Breast epithelium (tissue), 4 donors: Measurements from ENCODE around the gene MOSMO. TPM values are rescaled to one million over a fixed set of nuclear protein-coding genes. Genes with fewer than 3 reads are reported as not detected.
"Not testable (repeated sequence)": the region's sequence is repeated elsewhere in the genome, so short reads cannot be mapped to it uniquely, and the experiment has no call there.

ENCODE experiments used
- DNase-seq, 2 donors: peaks; one replicate each; pipeline ENCODE4 v3.0.0-alpha.2; 2019; ENCODE audit warnings: low spot score in 2 of 2
- H3K27ac ChIP-seq, 2 donors: fragments of 200-600 bp; sonication (generic) in 1 of 2; one replicate each; pipeline ENCODE4 v1.5.1; 2016 to 2019; ENCODE audit warnings: mild to moderate bottlenecking in 1 of 2
- H3K27me3 ChIP-seq, 2 donors: fragments of 200-600 bp; sonication (generic) in 1 of 2; one replicate each; pipeline versions ENCODE4 v1.5.1 to v1.6.0; 2017 to 2019; ENCODE audit warnings: control low read depth in 1 of 2, mild to moderate bottlenecking in 1 of 2
- H3K36me3 ChIP-seq: fragments of 200-600 bp; one replicate; pipeline ENCODE4 v1.5.1; 2019
- H3K4me1 ChIP-seq, 2 donors: fragments of 200-600 bp; sonication (generic); one replicate each; pipeline ENCODE4 v1.5.1; 2016 to 2019; ENCODE audit warnings: control low read depth in 1 of 2
- H3K4me3 ChIP-seq, 3 donors: fragments of 200-600 bp; sonication (generic); 1 replicate in 2 of 3; 2 replicates in 1 of 3; pipeline ENCODE4 v1.5.1; 2016 to 2019; ENCODE audit warnings: mild to moderate bottlenecking in 3 of 3, moderate library complexity in 2 of 3
- H3K9me3 ChIP-seq, 2 donors: fragments of 200-600 bp; sonication (generic) in 1 of 2; one replicate each; pipeline ENCODE4 v1.5.1; 2016 to 2019; ENCODE audit warnings: control low read depth in 1 of 2
- POLR2A ChIP-seq: fragments of 450-650 bp; IDR thresholded peaks from one replicate; pipeline ENCODE4 v1.6.1; 2016; ENCODE audit warnings: antibody characterized with exemption, mild to moderate bottlenecking, moderate library complexity
- POLR2AphosphoS5 ChIP-seq, 3 donors: sonication (generic); formaldehyde crosslinking; IDR thresholded peaks; one replicate each; pipeline ENCODE4 v1.6.1; 2017; ENCODE audit warnings: antibody characterized with exemption in 3 of 3
- intact Hi-C: fragments of 100-400 bp; cut with DNase I; formaldehyde crosslinking; loops from one replicate; pipeline ENCODE4 v1.15.1; 2023; ENCODE audit warnings: low total_unique reads
- total RNA-seq, 3 donors: library from RNA; depleted of rRNA; stranded (reverse); fragments of >200 nt; gene quantifications; one replicate each; pipeline ENCODE4 v1.1.0, GENCODE V29; 2016
- TF ChIP-seq, protein P1 (sequence below), 3 donors: fragments of 450-650 bp; IDR thresholded peaks; one replicate each; pipeline ENCODE4 v1.5.1; 2016 to 2017; ENCODE audit warnings: antibody characterized with exemption in 3 of 3, mild to moderate bottlenecking in 3 of 3, moderate library complexity in 3 of 3

Gene MOSMO
- total RNA-seq, 3 donors from 2014 or later = 19.7 to 31.5 (median 29.5) TPM

DNA sequence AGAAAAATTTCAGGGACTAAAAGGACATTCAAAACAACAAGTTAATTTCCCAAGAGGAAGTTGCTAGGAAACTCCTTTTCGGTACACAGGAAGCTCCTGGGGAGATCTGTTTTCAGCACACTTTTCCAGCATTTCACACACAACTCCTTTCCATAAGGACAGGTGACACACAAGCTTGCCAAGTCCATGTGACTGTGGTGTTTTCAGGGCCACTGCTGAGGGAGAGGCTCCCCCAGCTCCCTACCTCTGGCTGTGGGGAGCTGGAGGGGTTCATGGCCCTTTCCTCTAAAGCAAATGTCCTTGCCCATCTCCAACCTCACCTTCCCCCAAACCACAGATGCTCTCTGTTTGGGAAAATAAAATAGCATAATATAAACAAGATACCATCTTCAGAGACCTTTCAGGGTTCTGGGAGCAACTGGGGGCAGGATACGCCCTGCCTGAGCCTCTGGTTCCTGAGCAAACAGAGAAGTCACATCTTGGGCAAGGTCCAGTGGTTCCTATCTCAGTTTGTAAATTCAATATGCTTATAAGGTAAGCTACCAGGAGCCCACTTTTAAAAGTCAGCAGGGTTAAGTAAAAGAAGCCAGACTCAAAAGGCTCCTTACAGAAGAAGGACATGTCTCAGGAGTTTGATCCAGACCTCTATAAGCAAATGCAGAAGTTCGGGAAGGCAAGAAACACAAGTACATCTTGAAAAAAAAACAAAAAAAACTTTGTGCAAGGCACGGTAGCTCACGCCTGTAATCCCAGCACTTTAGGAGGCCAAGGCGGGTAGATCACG lies 10.0 kb upstream of the MOSMO start:
- Histone ChIP-seq H3K4me3 (no peak overlapping the region), H3K27me3 (no peaks in the 10 kb centered on the region), H3K9me3 (no peaks in the 10 kb centered on the region), H3K36me3 (no peaks in the 10 kb centered on the region), H3K4me1 (peaks cover 0 to 10% of the 10 kb centered on the region in 2 donors), H3K27ac (peak overlapping the region in 1 of 2 donors; percentile 45)
- intact Hi-C loops = loop anchor here (10.0 kb wide), 1 partner anchor 67 kb away; no protein-coding TSS in a partner anchor
- DNase-seq = no peak
- TF ChIP-seq, protein P1, sequence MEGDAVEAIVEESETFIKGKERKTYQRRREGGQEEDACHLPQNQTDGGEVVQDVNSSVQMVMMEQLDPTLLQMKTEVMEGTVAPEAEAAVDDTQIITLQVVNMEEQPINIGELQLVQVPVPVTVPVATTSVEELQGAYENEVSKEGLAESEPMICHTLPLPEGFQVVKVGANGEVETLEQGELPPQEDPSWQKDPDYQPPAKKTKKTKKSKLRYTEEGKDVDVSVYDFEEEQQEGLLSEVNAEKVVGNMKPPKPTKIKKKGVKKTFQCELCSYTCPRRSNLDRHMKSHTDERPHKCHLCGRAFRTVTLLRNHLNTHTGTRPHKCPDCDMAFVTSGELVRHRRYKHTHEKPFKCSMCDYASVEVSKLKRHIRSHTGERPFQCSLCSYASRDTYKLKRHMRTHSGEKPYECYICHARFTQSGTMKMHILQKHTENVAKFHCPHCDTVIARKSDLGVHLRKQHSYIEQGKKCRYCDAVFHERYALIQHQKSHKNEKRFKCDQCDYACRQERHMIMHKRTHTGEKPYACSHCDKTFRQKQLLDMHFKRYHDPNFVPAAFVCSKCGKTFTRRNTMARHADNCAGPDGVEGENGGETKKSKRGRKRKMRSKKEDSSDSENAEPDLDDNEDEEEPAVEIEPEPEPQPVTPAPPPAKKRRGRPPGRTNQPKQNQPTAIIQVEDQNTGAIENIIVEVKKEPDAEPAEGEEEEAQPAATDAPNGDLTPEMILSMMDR (IDR thresholded peaks at IDR 0.05) = no peak
- no peak for TF ChIP-seq POLR2A
- no peak for TF ChIP-seq POLR2AphosphoS5 (IDR thresholded peaks at IDR 0.05)

DNA sequence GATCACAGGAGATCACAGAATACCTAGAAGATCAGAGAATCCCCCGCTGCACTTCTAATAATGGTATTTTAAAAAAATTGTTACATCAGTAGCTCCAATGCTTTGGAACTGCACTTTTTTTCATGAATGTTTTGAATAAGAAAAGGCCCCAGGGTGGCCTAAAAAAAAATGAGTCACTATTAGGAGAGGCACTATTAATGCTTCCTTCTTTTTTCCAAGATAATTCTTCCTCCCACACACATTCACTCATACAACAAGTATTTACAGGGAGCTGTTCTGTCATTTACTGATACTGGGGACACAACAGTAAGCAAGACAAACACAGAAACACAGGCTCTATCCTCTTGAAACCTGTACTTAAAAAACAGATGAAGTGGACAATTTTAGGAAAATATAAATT lies 6.3 kb upstream of the MOSMO start:
- Histone ChIP-seq H3K4me3 (no peak overlapping the region), H3K27me3 (no peaks in the 10 kb centered on the region), H3K9me3 (no peaks in the 10 kb centered on the region), H3K27ac (no peak overlapping the region), H3K36me3 (no peaks in the 10 kb centered on the region), H3K4me1 (peaks cover 0 to 10% of the 10 kb centered on the region in 2 donors)
- DNase-seq = no peak
- TF ChIP-seq, protein P1 (IDR thresholded peaks at IDR 0.05) = no peak
- intact Hi-C loops = loop anchor here (5.0 to 10.0 kb wide), 2 partner anchors 186 to 293 kb away; partner anchors contain the start of gene POLR3E

DNA sequence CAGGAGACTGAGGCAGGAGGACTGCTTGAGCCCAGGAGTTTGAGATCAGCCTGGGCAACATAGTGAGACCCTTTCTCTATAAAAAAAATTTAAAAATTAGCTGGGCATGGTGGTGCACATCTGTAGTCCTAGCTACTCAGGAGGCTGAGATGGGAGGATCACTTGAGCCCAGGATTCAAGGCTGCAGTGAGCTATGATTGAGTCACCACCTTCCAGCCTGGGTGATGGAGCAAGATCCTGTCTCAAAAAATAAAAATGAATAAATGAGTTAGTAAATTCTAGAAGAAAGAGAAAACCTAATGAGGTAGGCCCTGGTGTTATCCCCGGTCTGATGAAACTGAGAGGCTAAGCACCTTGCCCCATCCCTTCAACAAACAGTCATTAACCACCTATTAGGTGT lies 5.9 kb upstream of the MOSMO start:
- not testable (repeated sequence) for H3K27me3 ChIP-seq, H3K27ac ChIP-seq, H3K4me3 ChIP-seq, H3K4me1 ChIP-seq, DNase-seq, H3K9me3 ChIP-seq, H3K36me3 ChIP-seq
- intact Hi-C loops = loop anchor here (5.0 to 10.0 kb wide), 2 partner anchors 185 to 293 kb away; partner anchors contain the start of gene POLR3E

DNA sequence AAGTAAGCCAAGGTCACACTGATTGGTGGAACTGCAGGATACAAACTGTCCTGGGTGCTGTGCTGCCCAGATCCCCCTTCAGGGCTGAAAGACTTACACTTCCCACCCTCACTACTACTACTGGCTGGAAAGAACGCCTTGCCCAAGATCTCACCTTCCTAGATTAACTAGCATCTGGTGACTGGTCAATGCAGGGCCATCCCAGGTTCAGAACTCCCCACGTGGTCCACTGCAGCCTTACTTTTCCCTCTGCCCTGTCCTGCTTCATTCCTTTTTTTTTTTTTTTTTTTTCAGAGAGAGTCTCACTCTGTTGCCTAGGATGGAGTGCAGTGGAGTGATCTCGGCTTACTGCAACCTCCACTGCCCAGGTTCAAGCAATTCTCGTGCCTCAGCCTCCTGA lies 4.7 kb upstream of the MOSMO start:
- Histone ChIP-seq H3K9me3 (no peaks in the 10 kb centered on the region), H3K27ac (no peak overlapping the region), H3K27me3 (no peaks in the 10 kb centered on the region), H3K4me1 (peaks cover 0 to 10% of the 10 kb centered on the region in 2 donors), H3K4me3 (no peak overlapping the region), H3K36me3 (no peaks in the 10 kb centered on the region)
- intact Hi-C loops = loop anchor here (5.0 to 10.0 kb wide), 2 partner anchors 184 to 292 kb away; partner anchors contain the start of gene POLR3E
- TF ChIP-seq POLR2AphosphoS5 (IDR thresholded peaks at IDR 0.05) (no peak), POLR2A (no peak)
- TF ChIP-seq, protein P1 (IDR thresholded peaks at IDR 0.05) = no peak
- no peak for DNase-seq

DNA sequence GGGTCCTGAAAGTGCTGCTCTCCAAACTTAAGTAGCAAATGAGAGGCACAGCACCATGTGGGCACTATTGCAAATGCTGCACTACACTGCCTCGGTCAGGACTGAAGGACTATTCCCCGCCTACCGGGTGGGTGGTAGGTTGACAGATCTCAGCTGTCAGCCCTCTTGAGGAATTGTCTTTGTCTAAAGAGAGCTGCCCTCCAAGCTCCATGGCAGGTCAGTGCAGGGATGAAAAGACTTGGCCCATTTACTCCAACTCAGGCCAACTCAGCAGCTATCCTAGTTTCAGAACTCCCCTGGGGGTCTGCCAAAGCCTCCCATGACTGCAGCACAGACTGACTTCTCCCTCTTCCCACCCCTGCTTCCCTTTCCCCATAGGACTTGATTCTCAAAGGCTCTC lies 3.6 kb upstream of the MOSMO start:
- no peak for TF ChIP-seq POLR2AphosphoS5 (IDR thresholded peaks at IDR 0.05)
- TF ChIP-seq POLR2A = no peak
- TF ChIP-seq, protein P1 (IDR thresholded peaks at IDR 0.05) = no peak
- no peaks in the 10 kb centered on the region for H3K9me3 ChIP-seq
- no peak overlapping the region for H3K4me3 ChIP-seq
- no peak overlapping the region for H3K27ac ChIP-seq
- H3K27me3 ChIP-seq = no peaks in the 10 kb centered on the region
- DNase-seq = no peak
- no peaks in the 10 kb centered on the region for H3K36me3 ChIP-seq
- peaks cover 0 to 10% of the 10 kb centered on the region in 2 donors for H3K4me1 ChIP-seq
- intact Hi-C loops = loop anchor here (5.0 to 10.0 kb wide), 2 partner anchors 183 to 290 kb away; partner anchors contain the start of gene POLR3E
